GM12891 (cell line): Measurements from ENCODE around the gene TEX26.
A peak's percentile ranks its signal among the peaks of the same experiment; 100 is the strongest.

Experiments
- DNase-seq: peaks from one replicate; pipeline ENCODE4 v3.0.0; 2011; ENCODE audit warnings: low spot score; ENCODE audit not compliant: insufficient read length
- FAIRE-seq: peaks from 2 replicates; lab custom pipeline; 2011; peaks lifted over from hg19 to GRCh38; lab: Jason Lieb, UNC
- PAX5 ChIP-seq: IDR thresholded peaks from 2 replicates; pipeline ENCODE4 v1.6.1; 2011; ENCODE audit warnings: low read length, moderate library complexity, mild to moderate bottlenecking; ENCODE audit not compliant: insufficient read depth, severe bottlenecking
- POLR2A ChIP-seq: IDR thresholded peaks from 2 replicates; pipeline ENCODE4 v1.6.1; 2011; ENCODE audit warnings: low read depth, low read length, control low read depth
- POLR2AphosphoS5 ChIP-seq: IDR thresholded peaks from 2 replicates; pipeline ENCODE4 v1.6.1; 2011; ENCODE audit warnings: low read depth, low read length, control low read depth
- POU2F2 ChIP-seq: IDR thresholded peaks from 2 replicates; pipeline ENCODE4 v1.6.1; 2011; ENCODE audit warnings: low read depth, mild to moderate bottlenecking, control low read depth, low read length, moderate library complexity
- SPI1 ChIP-seq: IDR thresholded peaks from 2 replicates; pipeline ENCODE4 v1.6.1; 2011; ENCODE audit warnings: low read depth, low read length, control low read depth
- TAF1 ChIP-seq: IDR thresholded peaks from 2 replicates; pipeline ENCODE4 v1.6.1; 2011; ENCODE audit warnings: low read depth, low read length, control low read depth

TEX26 gene

DNA sequence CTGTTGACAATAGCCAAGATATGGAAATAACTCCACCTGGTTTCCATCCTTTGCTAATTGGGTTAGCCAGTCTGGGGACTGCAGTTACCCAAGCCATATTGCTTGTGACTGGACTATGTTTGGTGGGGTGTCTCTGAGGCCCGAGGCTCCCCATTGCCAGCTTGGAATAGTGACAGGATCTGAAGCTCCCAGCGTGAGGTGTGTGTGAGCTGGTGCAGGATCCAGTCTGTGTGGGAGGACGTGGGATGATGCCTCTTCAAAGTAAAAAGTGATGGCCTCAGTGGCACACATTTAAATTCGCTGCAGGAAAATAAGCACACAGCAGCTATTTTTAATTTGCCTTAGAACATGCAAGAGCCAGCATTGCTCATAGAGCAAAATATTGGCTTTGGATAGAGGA, 75.0 kb downstream of the TEX26 start:
- no peak for FAIRE-seq
- DNase-seq = no peak
- TF ChIP-seq SPI1 (no peak), POU2F2 (no peak), POLR2AphosphoS5 (no peak), PAX5 (no peak), POLR2A (no peak), TAF1 (no peak)

GRCh38 chr13:31008400-31009115, 76.1 kb downstream of the TEX26 start:
- no peak for DNase-seq
- TF ChIP-seq POLR2A = no peak
- TF ChIP-seq POU2F2 = no peak
- no peak for TF ChIP-seq TAF1
- no peak for TF ChIP-seq SPI1
- no peak for TF ChIP-seq POLR2AphosphoS5
- no peak for FAIRE-seq

- no peak for DNase-seq
- FAIRE-seq = peak; percentile 61
- no peak for TF ChIP-seq TAF1
- TF ChIP-seq POLR2AphosphoS5 = no peak
- TF ChIP-seq SPI1 = no peak
- TF ChIP-seq POLR2A = no peak
- no peak for TF ChIP-seq PAX5
- TF ChIP-seq POU2F2 = no peak
Observed at GRCh38 chr13:31009166-31009565, 76.7 kb downstream of the TEX26 start.

- FAIRE-seq (no peak), DNase-seq (no peak)
- TF ChIP-seq POU2F2 (no peak), POLR2AphosphoS5 (no peak), POLR2A (no peak), SPI1 (no peak), TAF1 (no peak), PAX5 (no peak)
Observed at GRCh38 chr13:31010296-31010695, 77.8 kb downstream of the TEX26 start.

- no peak for DNase-seq
- no peak for FAIRE-seq
- TF ChIP-seq SPI1 (no peak), TAF1 (no peak), POLR2A (no peak), POLR2AphosphoS5 (no peak), PAX5 (no peak), POU2F2 (no peak)
Observed at GRCh38 chr13:31011193-31011860, 78.9 kb downstream of the TEX26 start.

GRCh38 chr13:31011901-31012654, 79.6 kb downstream of the TEX26 start:
- FAIRE-seq (peak; percentile 50), DNase-seq (peak; percentile 26)
- TF ChIP-seq SPI1 = peak; percentile 89
- TF ChIP-seq POLR2A = no peak

DNA sequence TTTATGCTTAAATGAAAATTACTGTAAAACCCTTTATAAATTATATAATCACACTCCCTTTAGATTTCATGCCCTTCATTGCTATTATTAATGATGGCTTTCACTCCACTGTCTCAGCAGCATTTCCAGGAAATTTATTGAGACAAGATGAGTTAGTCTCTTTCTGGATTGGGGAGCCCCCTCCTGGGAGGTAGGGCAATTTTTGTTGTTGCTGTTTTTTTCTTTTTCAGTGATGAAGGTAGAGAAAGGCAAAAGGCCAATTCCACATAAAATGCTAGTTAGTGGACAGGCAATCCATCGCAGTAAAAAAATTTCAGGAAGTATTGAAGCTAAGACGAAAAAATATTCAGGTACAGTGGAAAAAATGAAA, 80.2 kb downstream of the TEX26 start:
- no peak for TF ChIP-seq POLR2AphosphoS5
- TF ChIP-seq SPI1 = no peak
- TF ChIP-seq PAX5 = no peak
- TF ChIP-seq TAF1 = no peak
- no peak for TF ChIP-seq POU2F2
- TF ChIP-seq POLR2A = no peak
- DNase-seq (no peak), FAIRE-seq (no peak)

DNA sequence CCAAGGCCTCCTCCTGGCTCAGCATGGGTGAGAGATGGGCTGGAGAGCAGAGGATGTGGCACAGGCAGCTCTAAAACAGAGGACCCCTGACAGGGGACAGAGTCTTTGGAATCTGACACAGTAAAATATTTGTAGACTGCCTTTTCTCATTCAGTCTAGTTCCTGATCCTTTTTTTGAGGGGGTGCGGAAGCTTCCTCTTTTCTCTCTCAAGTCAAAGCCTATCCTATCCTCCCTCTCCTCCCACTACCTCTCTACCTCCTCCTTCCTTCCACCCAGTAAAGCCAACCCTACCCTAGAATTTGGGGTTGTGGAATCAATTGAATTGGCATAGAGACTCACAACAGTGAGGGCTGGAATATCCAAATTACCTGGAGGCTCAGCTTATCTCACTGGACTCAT, 82.0 kb downstream of the TEX26 start:
- no peak for FAIRE-seq
- DNase-seq = no peak
- TF ChIP-seq POLR2AphosphoS5 (no peak), SPI1 (no peak), TAF1 (no peak)

- no peak for DNase-seq
- no peak for FAIRE-seq
- TF ChIP-seq PAX5 (no peak), POLR2AphosphoS5 (no peak), SPI1 (no peak), POU2F2 (no peak), POLR2A (no peak), TAF1 (no peak)
Observed at GRCh38 chr13:31015199-31015598, 82.7 kb downstream of the TEX26 start.
